ENCODE measurements around the gene DNAJC19.

DNAJC19 gene

DNA sequence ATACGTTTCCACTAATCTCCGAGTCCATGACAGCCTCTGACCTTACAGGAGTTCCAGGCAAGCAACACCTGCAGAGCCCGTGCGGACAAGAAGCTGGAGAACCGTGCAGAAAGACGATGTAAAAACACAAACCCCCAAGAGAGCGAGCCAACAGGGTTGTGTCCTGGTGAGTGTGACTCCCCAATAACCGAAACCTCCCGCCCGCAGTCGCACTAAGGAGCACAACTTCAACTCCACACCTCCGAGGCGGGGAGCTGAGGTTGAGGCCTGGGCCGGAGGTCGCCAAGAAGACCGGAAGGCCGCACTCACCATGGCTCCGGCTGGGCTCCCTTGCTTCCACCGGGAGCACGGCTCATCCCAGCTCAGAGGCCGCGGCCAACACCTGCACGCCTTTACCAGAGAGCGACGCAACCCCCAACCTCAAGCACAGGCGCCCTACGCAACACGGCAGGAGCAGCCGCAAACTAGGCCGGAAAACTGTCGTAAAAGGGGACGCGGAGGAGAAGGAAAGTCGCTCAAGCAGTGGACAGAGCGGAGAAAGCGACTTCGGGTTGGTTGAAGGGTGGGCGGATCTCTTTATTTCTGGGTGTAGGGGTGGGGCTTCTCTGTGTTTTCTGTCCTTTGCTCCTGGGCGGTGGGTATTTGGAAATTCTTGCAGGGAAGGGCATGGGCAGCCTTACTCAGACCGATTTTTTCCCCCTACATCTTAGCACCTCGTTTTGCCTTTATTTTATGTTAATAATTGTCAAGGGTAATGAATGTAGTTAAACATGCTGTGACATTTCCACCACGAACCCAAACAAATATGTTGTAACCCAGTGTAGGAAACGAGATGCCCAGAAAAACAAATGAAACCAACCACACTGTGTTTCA is at the start of gene DNAJC19:
DNAJC19 (minus strand) TSS at position 446 of the 873 bp plus-strand sequence; CDS start at position 312, 134 bp downstream.
- peak within 1 kb of the TSS; percentile 83 for H3K4me3 ChIP-seq (ENCODE audit: low read depth, low read length)
- DNase-seq (ENCODE audit: low read depth, low spot score) = peak; percentile 97
- TF ChIP-seq, protein P1, sequence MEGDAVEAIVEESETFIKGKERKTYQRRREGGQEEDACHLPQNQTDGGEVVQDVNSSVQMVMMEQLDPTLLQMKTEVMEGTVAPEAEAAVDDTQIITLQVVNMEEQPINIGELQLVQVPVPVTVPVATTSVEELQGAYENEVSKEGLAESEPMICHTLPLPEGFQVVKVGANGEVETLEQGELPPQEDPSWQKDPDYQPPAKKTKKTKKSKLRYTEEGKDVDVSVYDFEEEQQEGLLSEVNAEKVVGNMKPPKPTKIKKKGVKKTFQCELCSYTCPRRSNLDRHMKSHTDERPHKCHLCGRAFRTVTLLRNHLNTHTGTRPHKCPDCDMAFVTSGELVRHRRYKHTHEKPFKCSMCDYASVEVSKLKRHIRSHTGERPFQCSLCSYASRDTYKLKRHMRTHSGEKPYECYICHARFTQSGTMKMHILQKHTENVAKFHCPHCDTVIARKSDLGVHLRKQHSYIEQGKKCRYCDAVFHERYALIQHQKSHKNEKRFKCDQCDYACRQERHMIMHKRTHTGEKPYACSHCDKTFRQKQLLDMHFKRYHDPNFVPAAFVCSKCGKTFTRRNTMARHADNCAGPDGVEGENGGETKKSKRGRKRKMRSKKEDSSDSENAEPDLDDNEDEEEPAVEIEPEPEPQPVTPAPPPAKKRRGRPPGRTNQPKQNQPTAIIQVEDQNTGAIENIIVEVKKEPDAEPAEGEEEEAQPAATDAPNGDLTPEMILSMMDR (IDR thresholded peaks at IDR 0.05; ENCODE audit: low read depth, low read length) = no peak
- in situ Hi-C loops (cut with HindIII; ENCODE audit: low sequenced_read_pairs) = no loop called here

DNA sequence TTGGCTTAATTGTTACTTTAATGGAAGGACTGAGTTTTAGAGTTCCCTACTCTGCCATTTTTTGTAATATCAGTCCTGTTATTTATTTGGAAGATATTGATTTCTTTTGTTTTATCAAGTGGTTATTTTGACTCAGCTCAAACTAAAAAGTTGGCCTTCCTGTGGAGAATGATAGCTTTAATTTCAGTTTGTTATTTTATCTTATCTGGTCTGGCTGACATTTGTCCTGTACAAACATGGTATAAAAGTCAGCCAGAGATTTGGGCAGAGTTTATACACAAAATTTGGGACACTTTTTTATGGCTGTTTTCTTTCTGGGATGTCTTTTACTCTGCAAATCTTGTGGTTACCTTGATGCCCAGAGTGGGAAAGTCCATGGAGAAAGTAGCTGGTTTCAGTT is 41.4 kb upstream of the DNAJC19 start:
- in situ Hi-C loops (cut with HindIII; ENCODE audit: low sequenced_read_pairs) = no loop called here
- TF ChIP-seq, protein P1 (IDR thresholded peaks at IDR 0.05; ENCODE audit: low read depth, low read length) = no peak
- no peak overlapping the region for H3K4me3 ChIP-seq (ENCODE audit: low read depth, low read length)
- no peak for DNase-seq (ENCODE audit: low read depth, low spot score)

DNA sequence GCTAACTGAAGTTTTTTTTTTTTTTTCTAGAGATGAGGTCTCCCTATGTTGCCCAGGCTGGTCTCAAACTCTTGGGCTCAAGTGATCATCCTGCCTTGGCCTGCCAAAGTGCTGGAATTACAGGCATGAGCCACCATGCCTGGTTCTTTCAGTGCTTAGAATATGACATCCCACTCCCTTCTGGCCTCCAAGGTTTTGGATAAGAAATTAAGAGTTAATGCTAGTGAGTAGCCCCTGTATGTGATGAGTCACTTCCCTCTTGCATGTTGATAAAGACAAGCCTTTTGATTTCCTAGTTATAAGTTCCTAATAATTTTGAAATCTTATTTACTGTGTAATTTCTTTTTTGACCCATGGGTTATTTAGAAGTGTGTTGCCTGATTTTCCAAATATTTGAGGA is 35.7 kb upstream of the DNAJC19 start:
- in situ Hi-C loops (cut with HindIII; ENCODE audit: low sequenced_read_pairs) = no loop called here

DNA sequence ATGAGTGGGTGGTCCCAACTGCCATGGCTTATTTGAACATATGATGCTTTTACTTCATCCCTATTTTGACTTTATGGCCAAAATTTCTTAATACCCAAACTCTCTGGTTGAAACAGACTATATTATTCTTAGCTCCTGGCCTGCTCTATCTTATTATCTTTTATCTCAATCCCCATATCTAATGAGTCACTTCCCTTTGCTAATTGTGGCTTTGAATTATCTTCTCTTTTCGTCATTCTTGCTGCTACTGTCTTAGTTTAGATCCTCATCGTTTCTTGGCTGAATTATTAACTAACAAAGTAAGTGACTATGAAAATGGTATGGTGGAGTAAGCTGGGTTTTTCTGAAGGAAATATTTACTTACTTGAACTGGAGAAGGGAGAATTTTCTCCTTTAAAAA is 28.2 kb upstream of the DNAJC19 start:
- DNase-seq (ENCODE audit: low read depth, low spot score) = no peak
- TF ChIP-seq, protein P1 (IDR thresholded peaks at IDR 0.05; ENCODE audit: low read depth, low read length) = no peak
- H3K4me3 ChIP-seq (ENCODE audit: low read depth, low read length) = no peak overlapping the region

More for the DNA sequence above, 35.7 kb upstream of the DNAJC19 start:
- TF ChIP-seq, protein P1 (IDR thresholded peaks at IDR 0.05; ENCODE audit: low read depth, low read length) = no peak
- DNase-seq (ENCODE audit: low read depth, low spot score) = no peak
- H3K4me3 ChIP-seq (ENCODE audit: low read depth, low read length) = no peak overlapping the region

DNA sequence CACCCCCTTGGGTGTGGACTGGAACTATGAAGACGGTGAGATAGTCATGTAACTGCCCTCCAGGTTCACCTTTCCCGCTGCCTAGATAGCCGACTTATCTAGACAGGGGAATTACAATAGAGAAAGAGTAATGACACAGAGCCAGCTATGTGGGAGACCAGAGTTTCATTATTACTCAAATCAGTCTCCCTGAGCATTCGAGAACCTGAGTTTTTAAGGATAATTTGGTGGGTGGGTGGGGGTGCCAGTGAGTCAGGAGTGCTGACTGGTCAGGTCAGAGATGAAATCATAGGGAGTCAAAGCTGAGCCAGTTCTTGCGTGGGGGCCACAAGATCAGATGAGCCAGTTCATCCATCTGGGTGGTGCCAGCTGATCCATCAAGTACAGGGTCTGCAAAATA is 19.7 kb upstream of the DNAJC19 start:
- in situ Hi-C loops (cut with HindIII; ENCODE audit: low sequenced_read_pairs) = no loop called here
- H3K4me3 ChIP-seq (ENCODE audit: low read depth, low read length) = no peak overlapping the region
- TF ChIP-seq, protein P1 (IDR thresholded peaks at IDR 0.05; ENCODE audit: low read depth, low read length) = no peak
- no peak for DNase-seq (ENCODE audit: low read depth, low spot score)

More for the DNA sequence above, 28.2 kb upstream of the DNAJC19 start:
- in situ Hi-C loops (cut with HindIII; ENCODE audit: low sequenced_read_pairs) = no loop called here

DNA sequence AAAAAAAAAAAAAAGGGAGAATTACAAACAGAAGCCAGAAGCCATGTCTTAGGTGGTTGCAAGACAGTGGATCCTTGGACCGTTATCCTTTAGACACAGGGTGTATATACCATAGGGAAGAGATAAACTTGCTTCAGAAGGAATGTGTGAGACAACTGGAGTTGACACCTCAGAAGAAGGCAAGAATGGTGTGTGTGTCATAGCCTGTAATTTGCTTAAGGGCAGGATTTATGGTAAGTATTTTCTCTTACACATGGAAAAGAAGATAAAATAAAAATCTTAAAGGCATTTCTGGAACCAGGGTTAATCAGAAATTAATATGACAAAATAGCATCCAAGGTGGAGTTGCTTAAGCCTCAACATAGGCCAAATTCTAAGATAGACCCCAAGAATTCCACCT is 19.3 kb upstream of the DNAJC19 start:
- in situ Hi-C loops (cut with HindIII; ENCODE audit: low sequenced_read_pairs) = no loop called here
- TF ChIP-seq, protein P1 (IDR thresholded peaks at IDR 0.05; ENCODE audit: low read depth, low read length) = no peak
- no peak overlapping the region for H3K4me3 ChIP-seq (ENCODE audit: low read depth, low read length)
- DNase-seq (ENCODE audit: low read depth, low spot score) = no peak

All from astrocyte of the spinal cord (primary cell).